GM18526 (cell line): Measurements from ENCODE around the gene MAST4.

Source experiments
- POLR2A ChIP-seq: IDR thresholded peaks from 3 replicates; pipeline ENCODE4 v1.6.1; 2011; ENCODE audit not compliant: insufficient read length; ENCODE audit errors: extremely low read depth

Gene MAST4

DNA sequence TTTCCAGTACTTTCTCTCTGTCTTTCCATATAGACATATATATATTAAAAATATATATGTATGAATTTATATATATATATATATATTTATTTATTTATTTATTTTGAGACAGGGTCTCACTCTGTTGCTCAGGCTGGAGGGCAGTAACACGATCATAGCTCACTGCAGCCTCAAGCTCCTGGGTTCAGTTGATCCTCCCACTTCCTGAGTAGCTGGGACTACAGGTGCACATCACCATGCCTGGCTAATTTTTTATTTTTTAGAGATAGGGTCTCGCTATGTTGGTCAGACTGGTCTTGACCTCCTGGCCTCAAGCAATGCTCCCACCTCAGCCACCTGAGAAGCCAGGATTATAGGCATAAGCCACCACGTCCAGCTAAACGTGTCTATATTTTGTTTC, 390.3 kb downstream of the MAST4 start:
- TF ChIP-seq POLR2A, result no peak

DNA sequence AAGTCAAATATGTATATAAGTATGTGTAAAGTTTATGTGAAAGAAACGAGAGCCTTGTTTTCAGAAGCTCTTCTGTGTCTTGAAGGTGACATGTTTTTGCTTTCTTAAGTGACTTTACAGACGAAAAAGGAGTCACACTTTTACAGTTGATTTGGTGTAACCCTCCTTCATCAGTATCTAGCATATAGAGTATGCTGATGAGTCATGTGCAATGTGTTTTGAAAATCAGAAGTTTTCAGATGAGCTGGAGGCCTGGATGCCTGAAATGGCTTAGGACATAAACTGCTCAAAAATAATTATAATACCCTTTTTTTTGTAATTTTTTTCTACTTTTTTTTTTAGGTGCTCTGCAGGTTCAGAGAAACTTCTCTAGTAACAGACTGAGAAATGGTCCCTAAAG, 390.9 kb downstream of the MAST4 start:
- no peak for TF ChIP-seq POLR2A

DNA sequence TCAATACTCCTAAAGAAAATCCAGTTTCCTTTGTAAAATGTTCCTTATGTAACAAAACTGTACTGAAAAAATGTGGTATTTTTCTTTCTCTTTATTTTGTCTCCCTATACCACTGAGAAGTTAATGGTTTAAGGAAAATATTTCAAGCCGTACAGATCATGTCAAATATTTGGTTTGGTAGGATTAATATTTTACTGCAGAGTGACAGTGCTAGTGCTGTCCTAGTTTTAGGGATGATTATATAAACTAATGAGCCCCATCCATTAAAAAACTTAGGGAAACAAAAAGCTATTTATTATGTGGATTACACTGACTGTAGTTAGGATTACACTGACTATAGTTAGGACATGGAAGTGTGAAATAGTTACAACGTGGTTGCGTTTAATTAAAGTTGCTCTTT, 391.3 kb downstream of the MAST4 start:
- TF ChIP-seq POLR2A, result no peak

DNA sequence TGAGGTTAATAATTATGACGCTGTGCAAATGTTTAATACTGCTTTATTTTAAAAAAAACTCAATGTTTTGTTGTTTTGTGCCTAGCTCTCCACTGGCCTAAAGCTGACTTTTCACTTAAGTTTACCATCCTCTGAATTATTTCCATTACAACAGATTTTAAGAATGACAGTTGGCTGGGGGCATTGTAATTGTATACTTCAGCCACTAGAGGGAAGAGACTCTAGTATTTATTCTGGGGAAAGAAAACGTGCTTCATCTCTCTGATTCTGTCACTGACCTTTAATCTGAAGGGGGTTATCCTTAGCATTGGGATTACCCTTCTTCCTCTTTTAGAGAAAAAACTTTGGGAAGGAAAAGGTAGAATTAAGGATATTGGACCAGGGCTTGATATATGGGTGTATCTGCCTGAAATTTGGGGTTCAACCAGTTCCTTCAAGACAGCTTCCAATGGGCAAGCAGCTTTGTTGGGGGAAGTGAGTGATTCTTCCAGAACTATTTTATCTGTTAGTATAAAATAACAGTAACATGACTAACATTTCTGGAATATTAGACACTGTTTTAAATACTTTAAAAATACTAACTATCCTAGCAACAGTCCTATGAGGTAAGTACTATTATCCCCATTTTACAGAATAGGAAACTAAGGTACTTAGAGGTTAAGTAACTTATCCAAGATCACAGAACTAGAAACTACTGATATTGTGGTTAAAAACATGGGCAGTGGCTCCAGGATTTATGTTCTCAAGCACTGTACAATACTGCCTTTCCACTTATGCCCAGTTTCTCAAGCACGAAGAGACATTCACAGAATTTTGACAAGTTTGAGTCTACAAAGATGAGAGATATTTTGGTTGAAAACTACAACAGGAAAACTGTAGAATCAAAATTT, 392.0 kb downstream of the MAST4 start:
- TF ChIP-seq POLR2A, result no peak

DNA sequence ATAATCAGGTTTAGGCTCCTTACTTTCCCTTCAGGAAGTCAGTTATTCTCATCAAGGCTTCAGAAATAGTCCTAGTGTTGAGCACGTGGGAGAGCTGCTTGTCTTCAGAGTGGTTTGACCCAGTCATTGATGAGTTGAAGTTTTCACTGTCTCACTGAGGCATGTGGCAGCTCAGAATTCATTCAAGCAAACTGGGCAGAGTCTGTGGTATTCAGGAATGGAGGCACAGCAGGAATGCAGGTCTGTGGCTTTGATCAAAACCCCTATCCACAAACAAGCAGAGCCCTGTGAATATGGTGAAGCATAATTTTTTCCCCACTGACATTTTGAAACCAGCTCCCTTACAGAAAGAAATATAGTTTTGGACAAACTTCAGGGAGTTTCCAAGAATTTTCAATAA, 393.1 kb downstream of the MAST4 start:
- no peak for TF ChIP-seq POLR2A

DNA sequence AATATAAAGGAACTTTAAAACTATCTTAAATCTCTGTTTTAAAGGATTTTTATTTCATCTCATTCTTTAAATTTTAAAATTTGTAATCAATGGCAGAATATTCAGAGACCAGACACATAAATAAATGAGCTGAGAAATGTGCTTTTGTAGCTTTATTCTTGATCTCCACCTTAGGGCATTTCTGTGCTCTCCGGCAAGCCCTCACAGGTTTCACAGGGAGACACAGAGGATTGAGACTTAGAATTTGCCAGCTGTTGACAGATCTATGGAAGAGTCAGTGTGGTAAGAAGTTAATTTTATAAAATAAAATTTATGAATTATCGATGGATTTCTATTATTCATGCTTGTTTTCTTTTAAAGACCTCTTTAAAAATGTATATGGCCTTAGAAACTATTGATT, 393.6 kb downstream of the MAST4 start:
- TF ChIP-seq POLR2A, result no peak

DNA sequence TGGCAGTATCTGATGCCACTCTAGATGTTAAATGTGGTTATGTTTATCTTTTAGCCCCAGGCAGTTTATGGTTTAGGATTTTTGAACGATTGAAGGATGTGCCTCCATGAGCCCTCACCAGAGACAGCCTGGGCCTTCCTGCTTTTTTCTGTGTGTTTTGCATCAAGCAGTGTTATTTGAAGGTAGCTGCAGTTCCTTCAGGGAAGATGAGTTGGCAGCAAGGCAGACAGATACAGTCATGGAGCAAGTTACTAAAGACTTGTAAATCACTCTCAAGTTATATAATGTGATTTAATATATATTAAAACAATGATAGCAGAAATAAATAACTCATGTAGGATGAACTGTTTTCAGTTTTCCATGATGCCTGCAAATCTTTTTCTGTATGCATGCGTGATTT, 395.6 kb downstream of the MAST4 start:
- no peak for TF ChIP-seq POLR2A

DNA sequence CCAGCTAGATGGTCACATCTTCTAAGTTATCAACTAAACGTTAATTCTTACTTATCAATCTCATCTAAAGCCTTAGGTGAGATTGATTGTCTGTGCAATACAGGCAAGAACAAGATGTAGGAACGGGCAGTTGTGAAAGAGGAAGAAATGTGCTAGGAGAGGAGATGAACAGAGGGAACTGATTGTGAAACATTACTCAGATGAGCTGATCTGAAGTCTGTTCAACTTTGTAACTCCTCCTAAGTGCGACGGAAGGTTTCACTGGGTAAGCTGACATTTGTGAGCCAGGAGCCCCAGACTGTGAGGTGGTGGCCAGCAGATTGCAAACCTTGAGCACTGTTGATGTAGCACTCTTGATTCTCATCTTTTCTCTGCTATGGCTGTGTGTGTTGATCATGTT, 396.4 kb downstream of the MAST4 start:
- no peak for TF ChIP-seq POLR2A

DNA sequence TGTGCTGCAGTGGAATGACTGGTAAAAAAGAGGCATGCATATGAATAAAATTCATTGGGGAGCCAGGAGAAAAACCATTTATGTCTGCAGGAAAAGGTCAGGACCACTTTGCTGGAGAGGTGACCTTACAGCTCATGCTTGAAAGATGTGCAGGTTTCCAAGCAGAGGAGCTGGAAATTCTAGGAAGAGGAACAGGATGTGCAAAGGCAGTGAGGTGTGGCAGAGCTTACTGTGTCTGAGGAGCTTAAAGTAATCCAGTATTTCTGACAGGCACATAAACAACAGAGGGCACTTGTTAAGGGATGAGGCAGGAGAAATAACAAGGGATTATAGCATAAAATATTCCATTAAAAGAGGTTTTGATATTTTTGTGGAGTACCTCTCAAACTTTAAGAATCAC, 397.3 kb downstream of the MAST4 start:
- TF ChIP-seq POLR2A, result no peak

DNA sequence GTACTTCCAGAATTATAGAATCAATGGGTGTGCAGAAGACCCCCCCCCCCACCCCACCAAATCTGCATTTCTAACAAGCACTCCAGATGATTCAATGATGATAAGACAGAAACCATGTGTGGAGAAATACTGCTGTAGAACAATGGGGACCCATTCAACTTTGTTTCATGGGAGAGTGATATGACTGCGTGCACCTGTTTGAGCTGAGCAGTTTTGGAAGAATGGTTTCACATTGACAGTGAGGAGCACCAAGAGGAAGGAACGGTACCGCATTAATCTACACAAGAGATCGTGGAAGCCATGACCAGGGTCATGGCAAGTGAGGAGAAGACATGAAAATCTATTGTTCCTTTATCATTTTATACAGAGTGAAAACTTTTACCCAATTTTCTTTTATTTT, 397.7 kb downstream of the MAST4 start:
- TF ChIP-seq POLR2A, result no peak

DNA sequence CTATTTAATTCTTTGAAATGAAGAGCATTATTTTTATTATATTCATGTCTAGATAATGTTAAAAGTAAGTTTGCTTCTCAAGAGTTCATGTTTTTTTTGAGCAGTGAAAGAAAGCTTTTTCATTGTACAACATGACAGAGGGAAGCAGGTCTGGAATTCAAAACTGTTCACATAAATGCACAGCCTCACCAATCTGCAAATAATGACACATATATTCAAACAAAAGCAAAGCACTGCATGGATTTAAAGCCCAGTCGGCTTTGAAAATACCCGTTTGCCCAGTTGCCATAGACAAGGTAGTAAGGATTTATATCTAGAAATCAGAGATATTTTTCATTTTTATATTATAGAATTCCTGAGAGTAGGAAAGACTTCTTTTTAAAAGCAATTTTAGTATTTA, 398.6 kb downstream of the MAST4 start:
- no peak for TF ChIP-seq POLR2A

DNA sequence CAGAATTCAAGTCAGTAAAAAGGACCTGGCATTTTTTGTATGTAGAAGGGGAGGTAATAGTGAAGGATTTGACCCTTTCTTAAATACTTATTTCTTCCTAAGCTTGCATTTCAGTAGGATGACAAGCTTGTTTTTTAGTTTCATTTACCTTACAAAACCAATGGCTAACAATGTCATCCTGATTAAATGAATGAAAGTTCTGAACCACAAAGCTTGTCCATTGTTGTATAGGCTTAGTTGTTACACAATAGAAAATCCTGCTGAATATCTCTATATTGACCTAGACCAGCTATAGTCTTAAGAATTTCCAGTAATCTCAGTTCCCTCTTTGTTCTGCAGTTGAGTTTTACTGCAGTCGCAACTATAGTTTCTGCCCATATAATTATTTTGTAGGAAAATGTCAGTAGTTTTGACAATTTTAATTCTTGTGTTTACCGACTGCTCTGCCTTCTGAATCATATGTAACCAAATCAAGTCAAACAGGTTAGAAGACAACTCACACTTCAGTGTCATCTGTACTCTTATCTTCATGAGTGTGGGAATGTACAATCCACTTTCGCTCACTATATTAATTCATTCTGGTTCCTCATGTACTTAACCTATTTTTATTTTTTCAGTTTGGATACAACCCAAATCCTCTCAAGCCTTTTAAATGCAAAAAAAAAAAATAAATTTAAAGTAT, 404.7 kb downstream of the MAST4 start:
- TF ChIP-seq POLR2A, result no peak

DNA sequence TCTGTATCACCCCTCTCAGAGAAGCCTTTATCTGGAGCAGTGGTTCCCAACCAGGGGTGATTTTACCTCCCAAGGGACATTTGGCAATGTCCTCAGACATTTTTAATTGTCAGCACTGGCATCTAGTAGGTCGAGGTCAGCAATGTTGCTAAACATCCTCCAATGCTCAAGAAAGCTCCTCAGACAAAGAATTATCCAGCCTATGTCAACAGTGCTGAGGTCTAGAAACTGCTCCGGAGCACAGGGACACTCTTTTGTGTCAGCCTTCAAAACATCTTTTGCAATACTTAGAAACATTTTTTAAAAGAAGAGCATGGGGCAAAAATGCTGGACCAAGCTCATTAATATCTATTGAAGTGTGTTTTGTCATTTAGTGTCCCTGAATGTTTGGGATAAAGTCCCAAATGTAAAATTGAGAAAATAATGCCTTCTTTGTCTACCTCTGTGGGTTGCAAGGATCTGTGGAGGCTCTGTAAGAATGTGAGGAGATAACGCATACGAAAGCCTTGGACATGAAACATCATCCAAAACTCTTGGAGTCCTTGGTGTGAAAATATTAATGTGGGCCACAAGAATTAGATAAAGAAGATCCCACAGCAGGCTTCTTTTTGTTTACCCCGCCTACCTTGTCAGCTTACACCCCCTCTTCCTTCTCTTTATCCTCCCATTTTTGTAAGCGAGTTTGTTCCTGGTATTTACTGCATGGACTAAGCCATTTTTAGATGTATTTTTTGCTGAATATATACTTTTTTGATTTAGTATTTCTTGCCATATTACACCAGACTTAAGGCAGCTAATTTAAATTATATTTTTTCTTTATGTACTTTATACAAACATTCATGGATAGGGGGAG, 406.9 kb downstream of the MAST4 start:
- TF ChIP-seq POLR2A, result no peak

DNA sequence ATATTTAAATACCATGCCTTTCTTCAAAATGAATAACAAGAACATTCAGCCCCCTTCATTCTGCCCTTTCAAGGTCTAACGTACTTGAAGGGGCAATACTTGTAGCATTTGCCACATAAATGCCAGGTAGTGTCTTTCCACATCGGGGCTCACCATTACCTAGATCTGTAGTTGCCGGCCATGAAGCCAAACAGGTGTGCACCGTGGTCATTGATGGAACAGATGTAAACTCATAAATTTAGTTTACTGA, 407.4 kb downstream of the MAST4 start:
- no peak for TF ChIP-seq POLR2A

DNA sequence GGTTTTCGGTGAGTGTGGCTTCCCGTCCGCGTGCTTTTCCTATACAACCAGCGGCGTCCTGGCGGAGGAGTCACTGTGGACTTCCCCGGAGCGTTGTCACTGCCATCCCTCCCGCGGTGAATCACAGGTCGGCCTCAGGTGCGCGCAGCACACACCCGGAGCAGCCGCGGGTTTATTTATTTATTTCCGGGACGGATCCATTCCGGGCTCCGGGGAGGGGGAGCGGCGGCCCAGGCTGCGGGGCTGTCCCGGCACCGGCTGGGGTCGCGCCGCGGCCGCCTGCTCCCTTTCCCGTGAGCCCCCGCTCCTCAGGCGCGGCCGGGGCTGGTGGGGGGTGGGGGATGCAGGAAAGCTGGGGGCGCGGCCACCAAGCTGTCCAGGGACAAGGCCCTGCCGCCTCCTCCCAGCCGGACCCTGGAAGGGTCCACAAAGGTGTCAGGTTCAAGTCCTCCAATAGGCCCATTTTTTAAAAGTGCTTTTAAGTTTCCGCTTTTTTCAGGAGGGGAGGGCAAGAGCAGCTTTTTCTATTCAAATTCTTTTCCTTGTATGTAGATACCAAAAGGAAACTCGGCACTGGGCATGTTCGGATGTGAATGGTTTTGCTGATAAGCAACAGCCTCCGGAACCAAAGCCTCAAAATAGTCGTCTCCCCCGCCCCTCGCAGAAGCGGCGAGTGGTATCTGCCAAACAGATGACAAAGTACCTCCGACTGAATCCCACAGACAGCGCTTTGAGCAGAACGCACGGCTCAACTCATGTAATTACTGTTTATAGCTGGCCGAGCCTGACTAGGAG, 407.9 kb downstream of the MAST4 start:
- TF ChIP-seq POLR2A, result no peak

DNA sequence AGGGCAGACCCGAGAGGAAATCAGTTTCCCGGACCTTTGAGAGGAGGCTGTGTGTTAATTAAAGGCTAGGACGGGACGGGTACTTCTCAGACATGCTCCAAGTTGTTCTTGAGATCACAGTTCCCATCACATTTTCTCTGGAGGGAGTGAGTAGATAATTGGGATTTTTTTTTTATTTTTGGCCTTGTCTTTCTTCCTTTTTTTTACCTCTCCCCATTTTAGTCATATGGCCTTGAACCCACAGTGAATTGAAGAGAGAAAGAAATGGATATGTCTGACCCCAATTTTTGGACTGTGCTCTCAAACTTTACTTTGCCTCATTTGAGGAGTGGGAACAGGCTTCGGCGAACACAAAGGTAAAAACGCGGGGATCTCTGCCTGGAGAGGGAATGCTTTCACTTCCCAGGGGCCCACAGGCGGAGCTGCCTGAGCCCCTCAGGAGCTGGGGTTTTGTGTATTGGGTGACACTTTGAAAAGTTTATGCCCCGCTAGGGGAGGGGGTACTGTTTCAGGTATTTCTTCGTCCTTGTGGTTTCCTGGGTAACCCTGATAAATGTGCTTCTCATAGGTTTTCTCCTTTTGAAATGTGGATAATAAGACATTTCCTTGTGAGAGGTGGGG, 408.6 kb downstream of the MAST4 start:
- no peak for TF ChIP-seq POLR2A
